Large intestine (tissue), 3 donors: ENCODE results near the gene NRG2. TPM values are rescaled to one million over a fixed set of nuclear protein-coding genes. Genes with fewer than 3 reads are reported as not detected.

Source experiments
- DNase-seq, 2 donors: peaks; one replicate each; pipeline versions ENCODE4 v3.0.0 to v3.0.0-alpha.2; 2013
- H3K27ac ChIP-seq: one replicate; pipeline ENCODE4 v1.5.1; 2013; ENCODE audit warnings: low read length
- H3K27me3 ChIP-seq: 2 replicates; pipeline ENCODE4 v1.6.1; 2013; ENCODE audit warnings: low read length; ENCODE audit not compliant: control insufficient read depth, insufficient read depth
- H3K36me3 ChIP-seq: 2 replicates; pipeline ENCODE4 v1.6.1; 2013; ENCODE audit warnings: low read length; ENCODE audit not compliant: control insufficient read depth, insufficient read depth
- H3K4me1 ChIP-seq: one replicate; pipeline ENCODE4 v1.6.1; 2013; ENCODE audit warnings: low read length; ENCODE audit not compliant: control insufficient read depth, insufficient read depth
- H3K4me3 ChIP-seq: one replicate; pipeline ENCODE4 v1.5.1; 2013; ENCODE audit warnings: low read length
- H3K9me3 ChIP-seq: one replicate; pipeline ENCODE4 v1.6.1; 2013; ENCODE audit warnings: mild to moderate bottlenecking, low read depth, low read length, moderate library complexity; ENCODE audit not compliant: control insufficient read depth
- WGBS: methylation state at CpG from one replicate; pipeline ENCODE4 v1.1.5; 2013; ENCODE audit warnings: low lambda C conversion rate; ENCODE audit not compliant: insufficient coverage; 5-methylcytosine and 5-hydroxymethylcytosine counted together
- polyA plus RNA-seq: library from polyadenylated mRNA; unstranded; fragments of 120-200 nt; gene quantifications from one replicate; pipeline ENCODE4 v1.2.1, GENCODE V29; 2013

NRG2 gene
- polyA plus RNA-seq, 1 donor, result 1.1 TPM

- H3K4me1 ChIP-seq, result peaks cover 3% of the 10 kb centered on the region
- no peaks in the 10 kb centered on the region for H3K9me3 ChIP-seq
- H3K4me3 ChIP-seq, result no peak overlapping the region
- H3K27me3 ChIP-seq, result peaks cover 13% of the 10 kb centered on the region
- H3K27ac ChIP-seq, result no peak overlapping the region
- no CpG with 5 or more reads among the region's 3 CpGs for WGBS
- DNase-seq, result no peak
- H3K36me3 ChIP-seq, result no peaks in the 10 kb centered on the region
Measured at GRCh38 chr5:140025736-140026135, 17.4 kb downstream of the NRG2 start.

- no peak overlapping the region for H3K4me3 ChIP-seq
- H3K36me3 ChIP-seq, result no peaks in the 10 kb centered on the region
- no peaks in the 10 kb centered on the region for H3K9me3 ChIP-seq
- DNase-seq, result no peak
- peaks cover 13% of the 10 kb centered on the region for H3K27me3 ChIP-seq
- H3K27ac ChIP-seq, result no peak overlapping the region
- WGBS, result no CpG with 5 or more reads among the region's 1 CpG
- H3K4me1 ChIP-seq, result peaks cover 3% of the 10 kb centered on the region
Measured at GRCh38 chr5:140024928-140025327, 18.2 kb downstream of the NRG2 start.

- peaks cover 17% of the 10 kb centered on the region for H3K27me3 ChIP-seq
- H3K4me1 ChIP-seq, result no peaks in the 10 kb centered on the region
- no peak for DNase-seq
- no peaks in the 10 kb centered on the region for H3K9me3 ChIP-seq
- no peak overlapping the region for H3K4me3 ChIP-seq
- H3K36me3 ChIP-seq, result no peaks in the 10 kb centered on the region
- H3K27ac ChIP-seq, result no peak overlapping the region
- no CpG with 5 or more reads among the region's 6 CpGs for WGBS
Measured at GRCh38 chr5:140023611-140024191, 19.4 kb downstream of the NRG2 start.

GRCh38 chr5:140020601-140021177 is 22.4 kb downstream of the NRG2 start:
- 80% methylated on average over 2 of the region's 4 CpGs for WGBS
- Histone ChIP-seq H3K9me3 (no peaks in the 10 kb centered on the region), H3K4me1 (no peaks in the 10 kb centered on the region), H3K36me3 (no peaks in the 10 kb centered on the region), H3K4me3 (no peak overlapping the region), H3K27me3 (peaks cover 29% of the 10 kb centered on the region), H3K27ac (no peak overlapping the region)
- no peak for DNase-seq

- DNase-seq, result no peak
- peaks cover 26% of the 10 kb centered on the region for H3K27me3 ChIP-seq
- H3K27ac ChIP-seq, result no peak overlapping the region
- no peaks in the 10 kb centered on the region for H3K9me3 ChIP-seq
- WGBS, result 57% methylated on average over 1 of the region's 4 CpGs
- no peak overlapping the region for H3K4me3 ChIP-seq
- no peaks in the 10 kb centered on the region for H3K4me1 ChIP-seq
- no peaks in the 10 kb centered on the region for H3K36me3 ChIP-seq
Measured at GRCh38 chr5:140018920-140019644, 24.0 kb downstream of the NRG2 start.

- H3K36me3 ChIP-seq, result no peaks in the 10 kb centered on the region
- peaks cover 22% of the 10 kb centered on the region for H3K27me3 ChIP-seq
- H3K4me1 ChIP-seq, result no peaks in the 10 kb centered on the region
- DNase-seq, result no peak
- WGBS, result no CpG with 5 or more reads among the region's 7 CpGs
- H3K9me3 ChIP-seq, result no peaks in the 10 kb centered on the region
- H3K27ac ChIP-seq, result no peak overlapping the region
- H3K4me3 ChIP-seq, result no peak overlapping the region
Measured at GRCh38 chr5:140018517-140018916, 24.6 kb downstream of the NRG2 start.

- WGBS, result no CpG with 5 or more reads among the region's 8 CpGs
- Histone ChIP-seq H3K36me3 (no peaks in the 10 kb centered on the region), H3K27me3 (peaks cover 22% of the 10 kb centered on the region), H3K27ac (no peak overlapping the region), H3K4me1 (no peaks in the 10 kb centered on the region), H3K4me3 (no peak overlapping the region), H3K9me3 (no peaks in the 10 kb centered on the region)
- DNase-seq, result no peak
Measured at GRCh38 chr5:140018096-140018481, 25.0 kb downstream of the NRG2 start.

GRCh38 chr5:140017397-140018095 is 25.6 kb downstream of the NRG2 start:
- Histone ChIP-seq H3K27ac (no peak overlapping the region), H3K9me3 (no peaks in the 10 kb centered on the region), H3K4me3 (no peak overlapping the region), H3K27me3 (peaks cover 22% of the 10 kb centered on the region), H3K36me3 (no peaks in the 10 kb centered on the region), H3K4me1 (no peaks in the 10 kb centered on the region)
- 94% methylated on average over 6 of the region's 9 CpGs for WGBS
- no peak for DNase-seq

- WGBS, result no CpG with 5 or more reads among the region's 5 CpGs
Measured at GRCh38 chr5:140015706-140016105, 27.4 kb downstream of the NRG2 start.

GRCh38 chr5:140014751-140015150 is 28.3 kb downstream of the NRG2 start:
- no peak overlapping the region for H3K27ac ChIP-seq
- H3K4me1 ChIP-seq, result no peaks in the 10 kb centered on the region
- no peaks in the 10 kb centered on the region for H3K9me3 ChIP-seq
- DNase-seq, result no peak
- H3K36me3 ChIP-seq, result no peaks in the 10 kb centered on the region
- peaks cover 31% of the 10 kb centered on the region for H3K27me3 ChIP-seq
- WGBS, result 92% methylated on average over 1 of the region's 2 CpGs
- H3K4me3 ChIP-seq, result no peak overlapping the region

More at GRCh38 chr5:140015706-140016105, 27.4 kb downstream of the NRG2 start:
- Histone ChIP-seq H3K9me3 (no peaks in the 10 kb centered on the region), H3K36me3 (no peaks in the 10 kb centered on the region), H3K27me3 (peaks cover 31% of the 10 kb centered on the region), H3K27ac (no peak overlapping the region), H3K4me1 (no peaks in the 10 kb centered on the region), H3K4me3 (no peak overlapping the region)
- DNase-seq, result no peak
